ENCODE results near the gene TCEAL3. TPM values are rescaled to one million over a fixed set of nuclear protein-coding genes. Genes with fewer than 3 reads are reported as not detected.

Gene TCEAL3
- total RNA-seq, result 100 to 1,000 TPM; 108 to 218 (median 150) TPM

- WGBS, result 18% methylated on average over 39 of the region's 59 CpGs
Observed at GRCh38 chrX:103607364-103608305, at the start of gene TCEAL3. TSS of gene TCEAL3 (plus strand) at chrX:103607963. CDS start at chrX:103609065, 1,102 bp downstream.

GRCh38 chrX:103560256-103560655 is 47.5 kb upstream of the TCEAL3 start:
- H3K36me3 ChIP-seq, result no peaks in the 10 kb centered on the region
- no peak for TF ChIP-seq EP300 (IDR thresholded peaks at IDR 0.05)
- TF ChIP-seq CTCF (IDR thresholded peaks at IDR 0.05), result no peak
- no peak for TF ChIP-seq POLR2A (IDR thresholded peaks at IDR 0.05; ENCODE audit: low read depth)
- no peak for TF ChIP-seq POLR2AphosphoS5 (IDR thresholded peaks at IDR 0.05)
- WGBS, result 26% methylated on average over 1 of the region's 1 CpG
- no peak for DNase-seq (ENCODE audit: extremely low spot score)
- H3K27ac ChIP-seq (replicated peaks in 1 of 4), result no peak overlapping the region
- no peaks in the 10 kb centered on the region for H3K27me3 ChIP-seq
- H3K4me1 ChIP-seq, result no peaks in the 10 kb centered on the region
- H3K9me3 ChIP-seq, result no peaks in the 10 kb centered on the region
- intact Hi-C loops (cut with DNase I), result no loop called here
- no peak overlapping the region for H3K4me3 ChIP-seq

More at GRCh38 chrX:103607364-103608305, at the start of gene TCEAL3:
- peak within 1 kb of the TSS; percentile 67 to 73 (median 71) for H3K4me3 ChIP-seq
- TF ChIP-seq POLR2AphosphoS5 (IDR thresholded peaks at IDR 0.05) (peak; percentile 35 to 88), POLR2A (IDR thresholded peaks at IDR 0.05; ENCODE audit: low read depth) (no peak)
- intact Hi-C loops (cut with DNase I), result no loop called here
- no peaks in the 10 kb centered on the region for H3K36me3 ChIP-seq
- DNase-seq (ENCODE audit: extremely low spot score), result no peak
- H3K27me3 ChIP-seq, result peaks cover 0 to 3% (median 0%) of the 10 kb centered on the region in 4 donors
- peaks cover 0 to 18% (median 7%) of the 10 kb centered on the region in 4 donors for H3K4me1 ChIP-seq
- peak within 1 kb of the TSS; percentile 86 to 92 (median 92) for H3K27ac ChIP-seq (replicated peaks in 1 of 4)
- H3K9me3 ChIP-seq, result no peaks in the 10 kb centered on the region

DNA sequence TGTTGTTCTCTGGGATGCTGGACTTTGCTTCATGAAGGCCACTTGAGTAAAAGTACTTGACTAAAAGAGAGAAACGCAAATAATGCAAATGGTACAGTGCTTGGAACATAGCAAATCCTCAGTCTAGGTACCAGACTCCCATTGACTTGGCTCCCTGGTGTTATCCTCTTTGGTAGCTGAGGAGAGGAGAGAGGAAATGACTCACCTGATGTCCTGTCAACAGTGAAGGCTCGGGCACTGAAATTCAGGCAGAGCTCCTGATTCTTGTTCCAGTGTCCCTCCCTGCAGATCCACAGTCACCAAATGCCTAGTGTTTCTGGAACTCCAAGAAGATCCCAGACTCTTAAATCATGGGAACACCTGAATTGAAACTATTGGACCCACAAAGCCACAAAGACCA is 45.0 kb upstream of the TCEAL3 start:
- no peak for TF ChIP-seq CTCF (IDR thresholded peaks at IDR 0.05)
- no peak for TF ChIP-seq POLR2AphosphoS5 (IDR thresholded peaks at IDR 0.05)
- no peak for TF ChIP-seq POLR2A (IDR thresholded peaks at IDR 0.05; ENCODE audit: low read depth)
- no peak for TF ChIP-seq EP300 (IDR thresholded peaks at IDR 0.05)
- H3K36me3 ChIP-seq, result no peaks in the 10 kb centered on the region
- no peak for DNase-seq (ENCODE audit: extremely low spot score)
- H3K4me3 ChIP-seq, result no peak overlapping the region
- WGBS, result 75% methylated on average over 2 of the region's 2 CpGs
- no peak overlapping the region for H3K27ac ChIP-seq (replicated peaks in 1 of 4)
- no peaks in the 10 kb centered on the region for H3K9me3 ChIP-seq
- intact Hi-C loops (cut with DNase I), result no loop called here
- no peaks in the 10 kb centered on the region for H3K4me1 ChIP-seq
- peaks cover 0 to 8% (median 0%) of the 10 kb centered on the region in 4 donors for H3K27me3 ChIP-seq

DNA sequence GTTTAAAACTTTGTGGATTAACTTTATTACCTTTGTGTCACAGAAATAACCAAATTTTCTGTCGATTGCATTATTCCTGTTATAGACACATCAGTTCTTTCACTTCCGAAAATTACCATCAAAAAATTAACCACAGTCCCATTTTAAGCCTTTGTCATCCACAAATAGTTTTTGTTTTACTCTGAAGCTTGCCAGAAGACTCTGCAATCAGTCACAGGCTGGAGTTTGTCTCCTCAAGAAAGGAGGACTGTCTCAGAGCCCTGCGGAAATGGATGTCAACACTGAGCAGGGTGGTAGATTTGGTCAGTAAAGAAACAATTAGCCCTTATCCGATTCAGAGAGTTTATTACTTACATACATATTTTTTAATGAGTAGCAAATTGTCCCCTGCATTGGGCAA is 42.6 kb upstream of the TCEAL3 start:
- intact Hi-C loops (cut with DNase I), result no loop called here
- H3K4me3 ChIP-seq, result no peak overlapping the region
- TF ChIP-seq EP300 (IDR thresholded peaks at IDR 0.05), result no peak
- no peak for TF ChIP-seq POLR2A (IDR thresholded peaks at IDR 0.05; ENCODE audit: low read depth)
- TF ChIP-seq POLR2AphosphoS5 (IDR thresholded peaks at IDR 0.05), result no peak
- TF ChIP-seq CTCF (IDR thresholded peaks at IDR 0.05), result no peak
- no peaks in the 10 kb centered on the region for H3K9me3 ChIP-seq
- H3K27me3 ChIP-seq, result peaks cover 0 to 11% (median 0%) of the 10 kb centered on the region in 4 donors
- DNase-seq (ENCODE audit: extremely low spot score), result no peak
- no peaks in the 10 kb centered on the region for H3K4me1 ChIP-seq
- WGBS, result 70% methylated on average over 4 of the region's 4 CpGs
- H3K27ac ChIP-seq (replicated peaks in 1 of 4), result no peak overlapping the region
- H3K36me3 ChIP-seq, result no peaks in the 10 kb centered on the region

- no peak overlapping the region for H3K4me3 ChIP-seq
- H3K36me3 ChIP-seq, result no peaks in the 10 kb centered on the region
- H3K27ac ChIP-seq (replicated peaks in 1 of 4), result no peak overlapping the region
- TF ChIP-seq CTCF (IDR thresholded peaks at IDR 0.05), result no peak
- no peak for TF ChIP-seq POLR2A (IDR thresholded peaks at IDR 0.05; ENCODE audit: low read depth)
- TF ChIP-seq POLR2AphosphoS5 (IDR thresholded peaks at IDR 0.05), result no peak
- no peak for TF ChIP-seq EP300 (IDR thresholded peaks at IDR 0.05)
- no peaks in the 10 kb centered on the region for H3K4me1 ChIP-seq
- intact Hi-C loops (cut with DNase I), result no loop called here
- H3K9me3 ChIP-seq, result no peaks in the 10 kb centered on the region
- peaks cover 0 to 11% (median 0%) of the 10 kb centered on the region in 4 donors for H3K27me3 ChIP-seq
- DNase-seq (ENCODE audit: extremely low spot score), result no peak
- WGBS, result 32% methylated on average over 1 of the region's 1 CpG
Observed at GRCh38 chrX:103565752-103566151, 42.0 kb upstream of the TCEAL3 start.
